Sigmoid colon (tissue), 7 donors: Measurements from ENCODE around the gene PIGQ. TPM values are rescaled to one million over a fixed set of nuclear protein-coding genes. Genes with fewer than 3 reads are reported as not detected.

Experiments used
- DNase-seq: peaks from one replicate; pipeline ENCODE4 v3.0.0-alpha.2; 2019
- H3K27ac ChIP-seq, 4 donors: fragments of 200-600 bp; sonication (generic); one replicate each; pipeline ENCODE4 v1.5.1; 2016 to 2019; ENCODE audit warnings: mild to moderate bottlenecking in 1 of 4
- H3K27me3 ChIP-seq, 3 donors: fragments of 200-600 bp; sonication (generic); one replicate each; pipeline ENCODE4 v1.5.1; 2019; ENCODE audit warnings: mild to moderate bottlenecking in 1 of 3
- H3K36me3 ChIP-seq, 4 donors: fragments of 200-600 bp; sonication (generic); one replicate each; pipeline ENCODE4 v1.5.1; 2016 to 2019
- H3K4me1 ChIP-seq, 4 donors: fragments of 200-600 bp; sonication (generic); one replicate each; pipeline ENCODE4 v1.5.1; 2017 to 2019
- H3K4me3 ChIP-seq, 4 donors: fragments of 200-600 bp; sonication (generic); one replicate each; pipeline ENCODE4 v1.5.1; 2017 to 2019; ENCODE audit warnings: mild to moderate bottlenecking in 2 of 4, moderate library complexity in 1 of 4
- H3K9me3 ChIP-seq, 4 donors: fragments of 200-600 bp in 3 of 4; sonication (generic) in 3 of 4; one replicate each; pipeline versions ENCODE4 v1.5.1 to v1.6.1; 2013 to 2019
- CTCF ChIP-seq, 4 experiments: fragments of 450-650 bp in 3 of 4; fragments of 200-600 bp in 1 of 4; IDR thresholded peaks; one replicate each; pipeline ENCODE4 v1.5.1; 2016 to 2019; ENCODE audit warnings: antibody characterized with exemption in 4 of 4, mild to moderate bottlenecking in 3 of 4, moderate library complexity in 2 of 4
- EP300 ChIP-seq, 4 donors: sonication (generic); formaldehyde crosslinking; IDR thresholded peaks; one replicate each; pipeline ENCODE4 v1.6.1; 2017; ENCODE audit warnings: antibody characterized with exemption in 4 of 4
- POLR2A ChIP-seq, 2 donors: fragments of 450-650 bp; IDR thresholded peaks; one replicate each; pipeline ENCODE4 v1.6.1; 2016; ENCODE audit warnings: antibody characterized with exemption in 2 of 2, mild to moderate bottlenecking in 2 of 2, moderate library complexity in 2 of 2
- POLR2AphosphoS5 ChIP-seq, 4 donors: sonication (generic); formaldehyde crosslinking; IDR thresholded peaks; one replicate each; pipeline ENCODE4 v1.6.1; 2017; ENCODE audit warnings: antibody characterized with exemption in 4 of 4
- WGBS, 2 donors: extraction: QIAGEN DNeasy Blood & Tissue Kit; methylation state at CpG; one replicate each; pipeline ENCODE4 v1.1.7; 2013; 5-methylcytosine and 5-hydroxymethylcytosine counted together
- intact Hi-C: fragments of 100-400 bp; cut with DNase I; formaldehyde crosslinking; loops from one replicate; pipeline ENCODE4 v1.15.1; 2023
- polyA plus RNA-seq, 3 donors: library from polyadenylated mRNA; stranded (reverse); fragments of 200-250 nt; gene quantifications; one replicate each; pipeline ENCODE4 v1.2.3, GENCODE V29; 2013
- total RNA-seq, 4 donors: library from RNA; depleted of rRNA; stranded (reverse); fragments of >200 nt; gene quantifications; one replicate each; pipeline ENCODE4 v1.1.0, GENCODE V29; 2016
- donor health status: healthy with polysubstance abuse.
- donor health status: Bipolar disorder and iron deficiency.
- donor health status: healthy.

Gene PIGQ
- total and polyA plus RNA-seq, 7 donors, result 11.1 to 47.4 (median 17.8) TPM

GRCh38 chr16:582218-582613 lies 12.4 kb downstream of the PIGQ start:
- WGBS, 2 donors, result 85 to 94% methylated on average over 18 of the region's 18 CpGs
- intact Hi-C loops, result no loop called here
- Histone ChIP-seq H3K27ac (no peak overlapping the region), H3K4me3 (no peak overlapping the region), H3K4me1 (peaks cover 0 to 10% (median 6%) of the 10 kb centered on the region in 4 donors), H3K36me3 (peaks cover 0 to 3% (median 0%) of the 10 kb centered on the region in 4 donors), H3K9me3 (no peaks in the 10 kb centered on the region), H3K27me3 (peaks cover 0 to 7% (median 3%) of the 10 kb centered on the region in 3 donors)
- DNase-seq, result no peak
- TF ChIP-seq POLR2AphosphoS5 (IDR thresholded peaks at IDR 0.05) (no peak), EP300 (IDR thresholded peaks at IDR 0.05) (no peak), POLR2A (IDR thresholded peaks at IDR 0.05) (no peak), CTCF (IDR thresholded peaks at IDR 0.05) (no peak)

- Histone ChIP-seq H3K36me3 (peaks cover 0 to 3% (median 0%) of the 10 kb centered on the region in 4 donors), H3K4me3 (no peak overlapping the region), H3K9me3 (no peaks in the 10 kb centered on the region), H3K27ac (no peak overlapping the region), H3K4me1 (peaks cover 0 to 16% (median 9%) of the 10 kb centered on the region in 4 donors), H3K27me3 (peaks cover 0 to 7% (median 3%) of the 10 kb centered on the region in 3 donors)
- no peak for TF ChIP-seq POLR2A (IDR thresholded peaks at IDR 0.05)
- no peak for TF ChIP-seq CTCF (IDR thresholded peaks at IDR 0.05)
- no peak for TF ChIP-seq POLR2AphosphoS5 (IDR thresholded peaks at IDR 0.05)
- no peak for TF ChIP-seq EP300 (IDR thresholded peaks at IDR 0.05)
- intact Hi-C loops, result no loop called here
- DNase-seq, result no peak
- WGBS, 2 donors, result 89 to 92% methylated on average over 21 of the region's 21 CpGs
Measured at GRCh38 chr16:582614-583331, 13.0 kb downstream of the PIGQ start.

- Histone ChIP-seq H3K4me1 (peaks cover 0 to 22% (median 16%) of the 10 kb centered on the region in 4 donors), H3K9me3 (no peaks in the 10 kb centered on the region), H3K27me3 (peaks cover 0 to 7% (median 3%) of the 10 kb centered on the region in 3 donors), H3K27ac (no peak overlapping the region), H3K36me3 (peaks cover 0 to 3% (median 0%) of the 10 kb centered on the region in 4 donors), H3K4me3 (no peak overlapping the region)
- WGBS, 2 donors, result 71 to 80% methylated on average over 16 of the region's 16 CpGs
- no peak for DNase-seq
- intact Hi-C loops, result no loop called here
- no peak for TF ChIP-seq EP300 (IDR thresholded peaks at IDR 0.05)
- no peak for TF ChIP-seq CTCF (IDR thresholded peaks at IDR 0.05)
- TF ChIP-seq POLR2AphosphoS5 (IDR thresholded peaks at IDR 0.05), result no peak
- no peak for TF ChIP-seq POLR2A (IDR thresholded peaks at IDR 0.05)
Measured at GRCh38 chr16:583470-583814, 13.7 kb downstream of the PIGQ start.

GRCh38 chr16:583815-584591 lies 14.2 kb downstream of the PIGQ start:
- intact Hi-C loops, result no loop called here
- Histone ChIP-seq H3K4me1 (peaks cover 0 to 21% (median 16%) of the 10 kb centered on the region in 4 donors), H3K27ac (no peak overlapping the region), H3K27me3 (peaks cover 0 to 7% (median 3%) of the 10 kb centered on the region in 3 donors), H3K4me3 (no peak overlapping the region), H3K9me3 (no peaks in the 10 kb centered on the region), H3K36me3 (peaks cover 0 to 3% (median 0%) of the 10 kb centered on the region in 4 donors)
- 49 to 74% methylated on average over 38 of the region's 38 CpGs for WGBS, 2 donors
- TF ChIP-seq CTCF (IDR thresholded peaks at IDR 0.05) (no peak), POLR2AphosphoS5 (IDR thresholded peaks at IDR 0.05) (no peak), EP300 (IDR thresholded peaks at IDR 0.05) (no peak), POLR2A (IDR thresholded peaks at IDR 0.05) (no peak)
- DNase-seq, result no peak
